GM19463 (cell line): ENCODE data around the gene ETV3L.

Experiments
- ATAC-seq: cut with Tn5 transposase; IDR thresholded peaks from one replicate; pipeline ENCODE4 v1.9.1; 2021; ENCODE audit warnings: mild to moderate bottlenecking, moderate library complexity; ENCODE audit not compliant: unreplicated experiment

ETV3L gene

GRCh38 chr1:157132616-157133167 lies 33.1 kb upstream of the ETV3L start:
- no peak for ATAC-seq

GRCh38 chr1:157132111-157132510 lies 32.5 kb upstream of the ETV3L start:
- no peak for ATAC-seq

- no peak for ATAC-seq
Measured at GRCh38 chr1:157131281-157131680, 31.7 kb upstream of the ETV3L start.

- ATAC-seq, result no peak
Measured at GRCh38 chr1:157124855-157125254, 25.2 kb upstream of the ETV3L start.

GRCh38 chr1:157119448-157119847 lies 19.8 kb upstream of the ETV3L start:
- ATAC-seq, result no peak

- ATAC-seq, result no peak
Measured at GRCh38 chr1:157119008-157119407, 19.4 kb upstream of the ETV3L start.

GRCh38 chr1:157117527-157118057 lies 18.0 kb upstream of the ETV3L start:
- no peak for ATAC-seq

- no peak for ATAC-seq
Measured at GRCh38 chr1:157116737-157117103, 17.1 kb upstream of the ETV3L start.

GRCh38 chr1:157115851-157116736 lies 16.5 kb upstream of the ETV3L start:
- ATAC-seq, result no peak

GRCh38 chr1:157115429-157115838 lies 15.8 kb upstream of the ETV3L start:
- no peak for ATAC-seq

GRCh38 chr1:157114183-157115121 lies 14.8 kb upstream of the ETV3L start:
- no peak for ATAC-seq

- ATAC-seq, result no peak
Measured at GRCh38 chr1:157113631-157114030, 14.0 kb upstream of the ETV3L start.

- ATAC-seq, result no peak
Measured at GRCh38 chr1:157113106-157113505, 13.5 kb upstream of the ETV3L start.

GRCh38 chr1:157112186-157112867 lies 12.7 kb upstream of the ETV3L start:
- no peak for ATAC-seq

GRCh38 chr1:157111396-157112165 lies 12.0 kb upstream of the ETV3L start:
- no peak for ATAC-seq

- no peak for ATAC-seq
Measured at GRCh38 chr1:157110686-157111085, 11.1 kb upstream of the ETV3L start.

GRCh38 chr1:157110003-157110402 lies 10.4 kb upstream of the ETV3L start:
- no peak for ATAC-seq

GRCh38 chr1:157108448-157108847 lies 8.8 kb upstream of the ETV3L start:
- no peak for ATAC-seq

- ATAC-seq, result no peak
Measured at GRCh38 chr1:157107702-157108101, 8.1 kb upstream of the ETV3L start.

- no peak for ATAC-seq
Measured at GRCh38 chr1:157106813-157107189, 7.2 kb upstream of the ETV3L start.
